Right lung (tissue), 5 donors: ENCODE results near the gene SLC16A3. TPM values are rescaled to one million over a fixed set of nuclear protein-coding genes. Genes with fewer than 3 reads are reported as not detected.
"Not testable (repeated sequence)": the region's sequence is repeated elsewhere in the genome, so short reads cannot be mapped to it uniquely, and the experiment has no call there.

Source experiments
- DNase-seq, 2 donors: peaks; one replicate each; pipeline ENCODE4 v3.0.0-alpha.2; 2013
- polyA plus RNA-seq, 5 donors: library from polyadenylated mRNA; unstranded; fragments of 120-200 nt; gene quantifications; one replicate each; pipeline versions ENCODE4 v1.2.1 to v1.2.3, GENCODE V29; 2013; ENCODE audit warnings: inconsistent platforms in 1 of 5, low replicate concordance in 1 of 5; ENCODE audit not compliant: insufficient read length in 5 of 5, insufficient read depth in 1 of 5

SLC16A3 gene
- polyA plus RNA-seq, 5 donors = 10.2 to 23.4 (median 20.1) TPM

- no peak for DNase-seq
These were observed 17.2 kb downstream of the SLC16A3 start for GRCh38 chr17:82246040-82246364.

DNA sequence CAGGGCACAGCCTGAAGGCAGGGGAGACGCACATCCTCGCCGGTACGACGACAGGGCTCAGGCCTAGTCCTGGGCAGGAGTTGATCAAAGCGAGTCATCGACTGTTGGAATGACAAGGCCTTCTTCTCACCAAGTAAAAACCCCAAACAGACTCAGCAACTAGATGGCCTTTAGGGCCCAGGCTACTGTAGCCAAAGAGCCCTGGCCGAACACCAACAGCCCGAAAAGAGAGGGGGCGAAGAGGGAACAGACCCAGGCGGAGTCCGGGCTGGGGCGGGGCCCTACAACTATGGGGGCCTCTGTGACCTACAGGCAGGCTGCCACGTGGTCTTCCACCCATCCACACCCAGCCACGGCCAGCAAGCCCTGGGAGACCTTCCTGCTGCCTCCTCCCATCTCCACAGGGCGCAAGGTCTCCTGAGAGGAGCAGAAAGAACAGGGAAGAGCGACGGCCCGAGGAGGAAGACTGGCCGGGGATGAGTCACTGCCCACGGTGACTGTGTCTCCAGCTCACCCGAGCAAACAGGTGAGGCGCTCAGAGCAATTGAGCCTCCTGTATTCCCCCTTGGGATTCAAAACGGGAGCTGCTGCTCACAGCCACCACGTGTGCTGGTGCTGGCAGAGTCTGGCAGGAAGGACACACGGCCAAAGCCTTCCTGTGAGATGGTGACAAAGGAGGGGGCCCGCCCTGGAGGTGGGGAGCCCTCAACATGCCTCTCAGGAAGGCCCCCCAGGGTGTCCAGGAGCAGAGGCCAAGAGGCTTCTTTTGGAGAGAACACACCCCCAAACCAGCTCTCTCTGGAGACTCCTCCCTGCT is 17.7 kb downstream of the SLC16A3 start:
- DNase-seq = no peak

DNA sequence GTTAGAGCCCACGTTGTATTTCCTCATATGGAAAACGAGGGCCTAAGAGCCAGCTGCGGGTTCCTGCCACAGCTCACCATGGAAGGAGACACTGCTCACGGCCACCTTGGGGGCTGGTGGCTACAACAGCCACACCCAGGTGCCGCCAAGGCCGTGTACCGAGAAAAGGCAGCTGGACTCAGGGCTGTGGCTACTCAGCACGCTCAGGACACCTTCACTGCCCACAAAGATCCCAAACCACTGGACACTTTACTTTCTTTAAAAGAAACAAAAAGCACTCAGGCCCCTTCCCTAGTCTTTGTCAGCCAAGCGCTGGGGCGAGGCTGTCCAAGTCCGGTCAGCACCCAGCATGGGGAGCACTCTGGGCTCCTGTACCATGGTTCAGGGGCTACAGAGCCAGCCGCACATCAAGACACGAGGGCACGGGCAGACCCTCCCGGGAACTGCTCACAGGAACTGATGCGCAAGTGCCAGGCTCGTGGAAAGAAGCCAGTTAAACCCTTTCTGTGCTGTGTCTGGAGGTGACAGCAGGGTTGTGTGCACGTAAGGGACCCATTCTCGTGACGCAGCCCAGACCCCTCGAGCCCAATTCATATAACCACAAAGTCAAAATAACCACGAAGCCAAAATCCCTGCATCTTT is 18.5 kb downstream of the SLC16A3 start:
- DNase-seq = no peak

GRCh38 chr17:82247856-82248671 is 19.2 kb downstream of the SLC16A3 start:
- DNase-seq = no peak

DNA sequence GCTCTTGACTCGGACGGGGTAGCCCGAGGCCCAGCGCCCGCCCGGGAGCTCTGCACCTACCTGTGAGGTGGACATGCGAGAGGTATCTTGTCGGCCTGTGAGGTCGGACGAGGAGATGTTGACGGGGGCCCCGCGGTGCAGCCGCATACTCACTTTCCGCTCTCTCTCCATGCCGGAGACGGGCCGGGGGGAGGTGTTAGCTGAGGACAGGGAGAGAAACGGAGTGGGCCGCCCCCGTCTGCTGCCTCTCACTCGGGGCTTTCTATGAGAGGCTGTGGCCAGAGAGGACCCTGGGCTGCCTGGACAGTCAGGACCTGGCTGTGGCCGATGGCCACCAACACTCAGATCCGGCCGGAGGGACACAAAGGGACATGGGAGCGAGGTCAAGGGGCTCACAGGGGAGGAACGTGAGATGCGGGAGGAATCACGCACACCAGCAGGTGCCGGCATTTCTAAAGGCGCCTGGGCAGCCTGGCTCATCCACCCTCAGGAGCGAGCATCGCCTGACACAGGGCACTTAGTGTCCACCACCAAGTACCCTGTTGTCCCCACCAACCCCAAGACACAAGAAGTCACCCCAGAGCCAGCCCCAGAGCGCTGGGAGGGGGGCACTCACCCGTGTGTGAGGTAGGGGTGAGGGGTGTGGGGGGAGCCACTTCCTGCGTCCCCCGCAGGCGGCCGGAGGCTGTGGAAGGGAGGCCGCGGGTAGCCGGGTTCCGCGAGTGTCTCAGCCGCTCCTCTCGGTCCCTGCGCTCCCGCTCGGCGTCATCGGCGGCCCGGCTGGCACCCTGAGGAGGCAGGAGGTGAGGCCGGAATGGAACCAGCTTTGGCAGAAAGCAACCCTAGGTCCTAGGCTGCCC is 20.2 kb downstream of the SLC16A3 start:
- DNase-seq = no peak

DNA sequence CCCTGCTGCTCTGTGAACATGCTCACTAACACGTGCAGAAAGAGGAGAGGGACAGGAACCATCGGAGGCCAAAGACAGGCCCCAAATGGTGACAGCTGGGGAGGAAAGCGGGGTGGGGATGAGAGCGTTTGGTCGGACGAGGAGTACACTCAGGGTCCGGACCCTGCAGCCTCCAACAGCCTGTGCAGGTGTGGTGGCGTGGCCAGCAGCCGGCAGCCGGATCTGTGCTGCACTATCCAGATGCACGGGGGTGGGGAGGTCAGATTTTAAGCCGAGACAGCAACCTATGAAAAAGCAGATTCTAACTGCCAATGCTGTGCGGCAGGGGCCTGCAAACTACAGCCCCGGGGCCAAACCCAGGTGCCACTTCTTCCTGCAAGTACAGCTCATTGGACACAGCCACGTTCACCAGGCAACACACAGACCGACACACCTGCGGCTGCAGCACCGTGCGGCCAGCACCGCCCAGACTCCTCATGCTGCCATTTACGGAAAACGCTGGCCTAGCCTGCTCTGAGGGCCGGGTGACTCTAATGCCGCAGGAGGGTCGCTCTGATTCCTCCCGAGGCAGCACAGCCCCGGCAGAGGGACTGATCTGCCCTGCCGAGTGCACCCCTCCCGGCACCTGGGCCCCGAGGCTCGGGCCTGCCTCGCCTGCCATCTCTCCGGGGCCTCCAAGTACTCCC is 21.2 kb downstream of the SLC16A3 start:
- DNase-seq = no peak

DNA sequence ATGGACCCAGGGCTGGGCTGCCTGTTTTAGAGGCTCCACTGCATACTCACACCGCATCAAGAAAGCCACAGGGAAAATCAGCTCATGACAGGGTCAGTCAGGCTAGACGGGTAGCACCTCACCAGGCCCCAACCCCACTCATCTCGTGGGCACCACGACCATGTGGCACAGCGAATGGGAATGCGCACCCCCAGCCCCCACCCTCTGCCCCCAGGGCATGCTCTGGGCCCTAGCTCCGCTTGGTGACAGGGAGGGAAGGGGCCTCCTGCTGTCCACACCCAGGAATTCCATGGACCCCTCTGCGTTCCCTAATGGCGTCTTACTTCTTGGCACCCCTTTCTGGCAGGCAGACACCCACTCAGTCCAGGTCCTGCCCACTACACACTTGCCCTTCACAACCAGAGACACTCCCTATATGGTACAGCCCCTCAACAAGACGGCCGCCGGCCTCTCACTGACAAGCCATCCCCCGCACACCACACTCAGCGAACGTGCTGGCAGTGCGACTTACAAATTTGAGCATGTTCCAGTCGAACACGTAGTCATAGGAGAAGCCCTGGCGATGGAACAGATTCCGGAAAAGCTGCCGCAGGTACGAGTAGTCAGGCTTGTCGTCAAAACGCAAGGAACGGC is 22.1 kb downstream of the SLC16A3 start:
- DNase-seq = no peak

DNA sequence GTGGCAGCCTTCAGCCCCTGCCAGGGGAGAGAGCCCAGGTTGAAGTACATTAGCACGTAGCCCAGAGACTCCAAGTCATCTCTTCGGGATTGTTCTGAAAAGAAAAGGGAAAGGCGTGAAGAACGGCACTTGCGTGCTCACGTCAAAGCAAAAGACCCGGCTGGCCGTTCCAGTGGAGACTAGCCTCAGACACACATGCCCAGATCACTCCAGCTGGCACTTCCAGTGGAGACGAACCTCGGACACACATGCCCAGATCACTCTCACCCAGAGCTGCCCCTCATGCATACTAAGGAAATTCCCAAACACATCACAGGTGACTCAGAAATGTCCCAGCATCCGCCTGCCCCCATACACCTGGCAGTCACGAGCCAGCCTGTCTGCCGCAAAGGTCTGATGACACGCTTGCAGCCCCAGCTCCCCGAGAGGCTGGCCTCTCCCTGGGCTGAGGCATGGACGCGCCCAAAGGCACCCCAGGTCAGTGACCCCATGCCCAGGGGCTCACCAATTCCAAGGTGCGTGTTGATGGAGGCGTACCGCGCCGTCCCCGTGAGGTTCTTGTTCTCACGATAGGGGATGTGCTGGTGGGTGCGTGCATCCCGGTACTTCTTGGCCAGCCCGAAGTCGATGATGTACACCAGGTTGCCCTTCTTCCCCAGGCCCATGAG is 23.8 kb downstream of the SLC16A3 start:
- DNase-seq = no peak

GRCh38 chr17:82253179-82253544 is 24.3 kb downstream of the SLC16A3 start:
- DNase-seq = no peak

DNA sequence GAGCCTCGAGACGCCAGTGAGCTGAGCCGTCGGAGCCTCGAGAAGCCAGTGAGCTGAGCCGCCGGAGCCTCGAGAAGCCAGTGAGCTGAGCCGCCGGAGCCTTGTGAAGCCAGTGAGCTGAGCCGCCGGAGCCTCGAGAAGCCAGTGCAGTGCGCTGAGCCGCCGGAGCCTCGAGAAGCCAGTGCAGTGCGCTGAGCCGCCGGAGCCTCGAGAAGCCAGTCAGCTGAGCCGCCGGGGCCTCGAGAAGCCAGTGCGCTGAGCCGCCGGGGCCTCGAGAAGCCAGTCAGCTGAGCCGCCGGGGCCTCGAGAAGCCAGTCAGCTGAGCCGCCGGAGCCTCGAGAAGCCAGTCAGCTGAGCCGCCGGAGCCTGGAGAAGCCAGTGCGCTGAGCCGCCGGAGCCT is 25.3 kb downstream of the SLC16A3 start:
- DNase-seq = not testable (repeated sequence)

- DNase-seq = not testable (repeated sequence)
These were observed 25.9 kb downstream of the SLC16A3 start for GRCh38 chr17:82254746-82255145.

DNA sequence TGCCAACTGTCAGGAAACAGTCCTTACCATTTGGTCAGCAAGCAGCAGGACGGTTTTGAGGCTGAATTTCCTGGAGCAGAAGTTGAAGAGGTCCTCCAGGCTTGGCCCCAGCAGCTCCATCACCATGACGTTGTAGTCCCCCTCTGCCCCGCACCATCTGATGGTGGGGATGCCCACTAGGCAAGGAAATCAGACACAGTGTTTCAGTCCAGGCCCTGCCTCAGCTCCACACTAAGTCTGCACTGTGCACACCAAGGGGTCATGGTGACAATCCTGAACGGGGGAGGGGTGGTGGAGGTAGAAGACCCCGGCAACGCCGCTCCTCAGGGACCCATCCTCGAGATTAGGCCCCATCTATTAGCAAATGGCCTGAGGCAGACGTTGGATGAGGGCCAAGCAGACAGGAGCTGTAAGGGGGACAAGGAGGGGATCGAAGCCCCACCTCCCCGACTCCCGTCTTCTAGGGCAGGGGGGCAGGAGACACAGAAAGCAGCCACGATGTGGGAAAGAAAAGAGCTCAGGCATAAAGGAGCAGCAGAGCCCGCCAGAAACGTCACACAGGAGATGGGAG is 26.6 kb downstream of the SLC16A3 start:
- DNase-seq = no peak

GRCh38 chr17:82256242-82256885 is 27.5 kb downstream of the SLC16A3 start:
- no peak for DNase-seq

DNA sequence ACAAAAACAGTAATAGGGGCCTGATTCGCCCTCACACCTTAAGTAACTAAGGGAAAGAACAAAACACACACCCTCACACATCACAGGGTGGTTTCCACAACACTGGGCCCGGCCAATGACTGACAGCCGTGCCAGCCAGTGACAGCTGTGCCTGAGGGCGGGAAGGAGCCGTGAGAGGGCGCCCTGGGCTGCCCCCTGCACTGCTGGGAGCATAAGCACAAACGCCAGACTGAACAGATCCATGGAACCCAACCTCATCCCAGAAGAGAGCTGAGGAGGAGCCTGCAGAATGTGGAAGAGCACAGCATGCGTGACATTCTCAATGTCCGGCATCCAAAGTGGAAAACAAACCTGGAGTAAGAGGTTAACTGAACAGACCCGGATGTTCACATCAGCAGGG is 28.6 kb downstream of the SLC16A3 start:
- no peak for DNase-seq

DNA sequence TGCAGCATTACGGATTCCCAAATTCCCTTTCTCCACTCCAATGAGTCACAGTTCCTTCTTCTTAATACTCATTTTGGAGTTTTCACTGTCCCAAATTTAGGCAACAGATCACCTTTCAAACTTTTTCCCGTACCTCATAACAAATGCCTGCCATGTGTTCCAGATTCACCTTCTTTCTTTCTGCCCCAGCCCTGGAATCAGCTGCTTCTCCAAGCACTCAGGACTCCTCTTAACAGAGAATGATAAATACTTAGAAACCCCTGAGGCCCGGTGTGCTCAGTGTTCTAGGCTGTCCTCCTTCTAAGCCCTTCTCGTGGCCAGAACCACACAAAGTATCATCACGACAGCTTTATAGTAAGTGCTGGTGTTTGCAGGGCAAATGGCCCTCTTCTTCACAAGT is 29.7 kb downstream of the SLC16A3 start:
- no peak for DNase-seq

- DNase-seq = not testable (repeated sequence)
These were observed 31.4 kb downstream of the SLC16A3 start for GRCh38 chr17:82259972-82260961.

DNA sequence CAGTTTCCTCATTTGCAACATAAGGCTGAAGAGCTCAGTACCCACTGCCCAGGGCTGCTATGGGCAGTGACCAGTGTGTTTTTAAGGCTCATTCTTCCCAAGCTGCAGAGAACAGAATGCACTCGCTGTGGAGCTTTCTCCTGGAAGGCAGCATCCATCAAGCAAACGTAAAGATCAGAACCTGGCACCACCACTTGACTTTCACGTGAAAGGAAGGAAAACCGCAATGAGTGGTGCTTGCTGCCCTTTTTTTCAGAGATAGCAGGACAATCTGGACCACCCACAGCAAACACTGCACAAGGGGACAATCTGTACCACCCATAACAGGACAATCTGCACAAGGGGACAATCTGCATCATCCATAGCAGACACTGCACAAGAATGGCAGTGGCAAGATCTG is 33.5 kb downstream of the SLC16A3 start:
- no peak for DNase-seq

DNA sequence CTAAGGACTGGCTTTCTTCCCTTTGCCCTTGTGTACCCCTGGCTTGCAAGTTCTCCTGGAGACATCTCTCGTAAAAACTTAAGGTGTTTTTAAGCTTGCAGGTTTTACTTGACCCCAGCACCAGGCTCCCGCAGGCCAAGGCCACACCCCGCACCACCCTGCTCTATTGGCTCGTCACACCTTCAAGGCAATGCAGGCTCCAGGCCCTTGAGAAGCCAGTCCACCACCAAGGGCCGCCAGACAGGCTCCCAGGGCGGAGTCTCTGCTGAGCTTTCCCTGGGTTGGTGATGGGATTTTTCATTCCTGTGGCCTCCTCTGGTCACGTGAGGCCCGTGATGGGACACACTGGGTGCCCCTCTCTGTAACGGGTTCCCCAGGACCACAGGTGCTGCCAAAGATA is 34.8 kb downstream of the SLC16A3 start:
- no peak for DNase-seq
